Epithelial cell of proximal tubule (primary cell): ENCODE results near the gene PDE3A. TPM values are rescaled to one million over a fixed set of nuclear protein-coding genes. Genes with fewer than 3 reads are reported as not detected.

Experiments
- DNase-seq: peaks from one replicate; pipeline ENCODE4 v3.0.0-alpha.2; 2011; ENCODE audit warnings: low read depth
- H3K4me3 ChIP-seq: 2 replicates; pipeline ENCODE4 v1.5.1; 2011; ENCODE audit warnings: low read depth, mild to moderate bottlenecking, low read length
- CTCF ChIP-seq: conservative IDR thresholded peaks from 2 replicates; pipeline ENCODE4 v1.5.1; 2012; ENCODE audit warnings: low read depth, mild to moderate bottlenecking, low read length
- total RNA-seq: library from RNA; depleted of rRNA; stranded (reverse); fragments of >200 nt; gene quantifications from 2 replicates; pipeline ENCODE4 v1.2.3, GENCODE V29; 2015

Gene PDE3A
- total RNA-seq, 1 donor from 2014 or later = 1.6 TPM

DNA sequence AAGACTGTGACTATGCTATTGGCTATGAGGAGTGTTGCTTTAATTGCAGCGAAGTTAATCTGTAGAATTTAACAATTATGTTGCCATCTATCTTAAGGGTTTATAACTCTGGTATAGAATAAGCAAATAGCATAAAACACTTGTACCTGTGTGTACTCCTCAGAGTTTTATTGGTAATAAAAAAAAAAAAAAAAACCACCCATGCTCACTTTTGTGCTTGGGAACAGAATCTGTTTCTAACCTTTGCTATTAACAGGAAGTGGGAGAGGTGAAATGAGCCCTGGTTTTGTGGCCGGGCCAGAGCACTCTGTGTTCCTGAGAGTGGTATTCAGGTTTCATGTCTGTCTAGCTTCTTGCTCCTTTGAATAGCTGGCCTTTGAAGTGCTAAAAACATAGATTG is 53.1 kb downstream of the PDE3A start:
- no peak for TF ChIP-seq CTCF
- H3K4me3 ChIP-seq = no peak overlapping the region
- no peak for DNase-seq

DNA sequence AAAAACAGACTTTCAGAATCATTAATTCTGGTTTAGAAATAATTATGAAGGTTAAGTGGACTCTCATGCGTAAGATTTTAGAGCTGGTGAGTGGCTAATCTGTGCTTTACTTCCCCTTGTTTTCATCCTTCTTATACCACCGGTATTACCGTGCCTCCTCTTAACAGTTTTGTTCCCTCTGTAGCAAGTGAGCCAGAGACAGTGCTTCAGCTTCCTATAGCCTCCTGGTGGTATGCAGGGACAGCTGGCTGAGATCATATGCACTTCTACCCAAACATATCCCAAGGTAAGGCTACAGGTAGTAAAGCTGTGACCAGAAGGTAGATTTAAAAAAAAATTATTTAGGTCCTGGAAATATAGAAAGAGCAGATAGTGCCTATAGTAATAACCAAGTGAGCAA is 55.2 kb downstream of the PDE3A start:
- no peak for TF ChIP-seq CTCF
- no peak overlapping the region for H3K4me3 ChIP-seq
- DNase-seq = no peak

DNA sequence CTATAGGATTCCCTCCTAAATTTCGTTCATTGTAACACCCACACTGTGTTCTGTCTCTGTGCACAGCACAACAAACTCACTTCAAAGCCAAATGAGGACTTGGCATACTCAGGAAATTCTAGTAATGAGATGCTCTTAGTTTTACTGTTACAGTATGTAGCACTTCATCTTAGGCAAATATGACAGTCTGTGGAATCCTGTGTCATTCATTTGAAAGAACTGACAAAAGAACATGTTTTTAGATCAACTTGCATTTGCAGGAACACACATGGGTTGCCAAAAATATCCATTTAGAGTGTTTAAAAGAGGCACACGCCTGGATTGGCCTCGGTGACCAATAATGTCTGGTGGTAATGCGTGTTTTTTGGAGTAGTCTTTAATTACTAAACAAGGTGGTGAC is 56.5 kb downstream of the PDE3A start:
- no peak for TF ChIP-seq CTCF
- H3K4me3 ChIP-seq = no peak overlapping the region
- no peak for DNase-seq

DNA sequence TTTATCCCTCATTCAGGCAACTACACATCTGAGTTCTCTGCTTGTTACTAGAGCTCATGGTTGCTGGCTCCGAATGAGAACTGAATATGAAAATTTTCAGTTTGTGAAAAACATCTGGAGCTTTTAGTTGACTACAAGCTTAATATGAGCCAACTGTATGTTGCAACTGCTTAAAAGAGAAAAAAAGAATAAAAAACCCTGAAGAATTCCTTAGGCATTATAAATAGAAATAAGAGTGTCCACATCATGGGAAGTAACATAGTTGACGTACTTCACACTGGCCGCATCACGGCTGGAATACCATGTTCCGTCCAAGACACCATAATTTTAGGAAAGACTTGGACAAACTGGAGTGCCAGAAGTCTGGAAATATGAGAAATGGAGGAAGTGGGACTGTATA is 57.9 kb downstream of the PDE3A start:
- no peak for DNase-seq
- H3K4me3 ChIP-seq = no peak overlapping the region
- no peak for TF ChIP-seq CTCF

DNA sequence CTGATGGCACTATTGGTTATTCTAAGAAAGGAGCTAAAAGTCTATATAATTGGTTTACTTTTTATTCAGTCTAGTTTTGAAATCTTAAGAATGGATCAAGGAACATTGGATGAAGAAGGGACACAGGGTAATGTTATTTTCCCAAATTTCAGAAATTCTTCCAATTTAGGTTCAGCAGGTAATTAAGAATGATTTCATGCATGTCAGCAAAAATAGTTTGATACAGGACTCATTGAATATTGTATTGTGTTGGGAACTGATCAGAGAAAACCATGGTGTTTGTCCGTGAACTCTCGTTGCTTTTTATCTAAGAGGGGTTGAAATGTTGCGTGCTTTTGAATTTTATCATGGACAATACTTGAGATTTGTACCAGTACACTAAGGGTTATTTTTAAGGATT is 58.6 kb downstream of the PDE3A start:
- TF ChIP-seq CTCF = no peak
- DNase-seq = no peak

GRCh38 chr12:20429852-20430251 is 61.5 kb downstream of the PDE3A start:
- TF ChIP-seq CTCF = no peak
- no peak for DNase-seq

More for the DNA sequence above, 58.6 kb downstream of the PDE3A start:
- H3K4me3 ChIP-seq = no peak overlapping the region

GRCh38 chr12:20432290-20432689 is 64.0 kb downstream of the PDE3A start:
- DNase-seq = no peak
- TF ChIP-seq CTCF = no peak
- H3K4me3 ChIP-seq = no peak overlapping the region

More at GRCh38 chr12:20429852-20430251, 61.5 kb downstream of the PDE3A start:
- no peak overlapping the region for H3K4me3 ChIP-seq
